HCT116 (cell line): Measurements from ENCODE around the gene CRYBB1. TPM values are rescaled to one million over a fixed set of nuclear protein-coding genes. Genes with fewer than 3 reads are reported as not detected.

ENCODE experiments used
- ATAC-seq: fragments of 200-7000 bp; cut with Tn5 transposase; 2 replicates; pipeline ENCODE4 v1.9.1; 2020; ENCODE audit warnings: mild to moderate bottlenecking, moderate library complexity
- BruUV-seq: library from RNA; stranded (reverse); fragments of 400-500 nt; replicated peaks from 2 replicates; lab custom pipeline; 2021; lab: Mats Ljungman, UMichigan
- CTCF ChIA-PET: fragments of 300-600 bp; sonication (Branson Sonifier 250); formaldehyde crosslinking; loops from one replicate; lab custom pipeline; 2021; ENCODE audit warnings: antibody characterized with exemption; lab: Charles Lee
- POLR2A ChIA-PET: fragments of 300-600, 350-600 bp; sonication (Branson Sonifier 250); formaldehyde crosslinking; loops from one replicate; lab custom pipeline; 2021; ENCODE audit warnings: antibody characterized with exemption; lab: Charles Lee
- RAD21 ChIA-PET, 2 experiments: fragments of 300-600 bp; sonication (Branson Sonifier 250); formaldehyde crosslinking; loops; one replicate each; lab custom pipeline; 2023; ENCODE audit warnings: low total read pairs in 2 of 2; ENCODE audit not compliant: uncharacterized antibody in 2 of 2, unreplicated experiment in 2 of 2, low non-redundant PET in 1 of 2; lab: Charles Lee
- DNase-seq: peaks from one replicate; pipeline ENCODE4 v3.0.0-alpha.2; 2010; ENCODE audit warnings: low read depth, low spot score
- H2AFZ ChIP-seq: fragments of 200-600 bp; shearing (Covaris generic), sonication (generic); 2 replicates; pipeline ENCODE4 v1.6.1; 2017; ENCODE audit warnings: low read depth, mixed run types, mixed read lengths, antibody characterized with exemption, low read length; ENCODE audit not compliant: poor library complexity, severe bottlenecking
- H3K27ac ChIP-seq: 2 replicates; pipeline ENCODE4 v1.5.1; 2012; ENCODE audit warnings: low read depth, low read length
- H3K27me3 ChIP-seq: fragments of 200-600 bp; sonication (generic); 2 replicates; pipeline ENCODE4 v1.6.1; 2016; ENCODE audit warnings: mixed run types, low read length, mixed read lengths; ENCODE audit not compliant: insufficient read depth
- H3K36me3 ChIP-seq, 2 experiments: fragments of 200-500 bp in 1 of 2; fragments of 200-600 bp in 1 of 2; sonication (Bioruptor generic) in 1 of 2; sonication (generic) in 1 of 2; 2 replicates each; pipeline versions ENCODE4 v1.5.1 to v1.6.1; 2014 to 2016; ENCODE audit warnings: low read length in 2 of 2, inconsistent platforms in 1 of 2, mixed read lengths in 1 of 2, mixed run types in 1 of 2; ENCODE audit not compliant: insufficient read depth in 2 of 2, control insufficient read depth in 1 of 2
- H3K4me1 ChIP-seq, 2 experiments: fragments of 200-600 bp in 1 of 2; sonication (generic) in 1 of 2; 2 replicates each; pipeline versions ENCODE4 v1.5.1 to v1.6.1; 2012 to 2017; ENCODE audit warnings: low read length in 2 of 2, inconsistent platforms in 1 of 2, mild to moderate bottlenecking in 1 of 2, mixed read lengths in 1 of 2, mixed run types in 1 of 2, moderate library complexity in 1 of 2; ENCODE audit not compliant: insufficient read depth in 2 of 2, control insufficient read depth in 1 of 2
- H3K4me2 ChIP-seq: fragments of 200-600 bp; sonication (generic); 2 replicates; pipeline ENCODE4 v1.6.1; 2017; ENCODE audit warnings: mixed run types, low read length, mixed read lengths
- H3K4me3 ChIP-seq, 2 experiments: fragments of 200-600 bp in 1 of 2; sonication (generic) in 1 of 2; replicated peaks in 1 of 2; 2 replicates each; pipeline ENCODE4 v1.5.1; 2011 to 2016; ENCODE audit warnings: low read length in 2 of 2, control low read depth in 1 of 2, low read depth in 1 of 2, mild to moderate bottlenecking in 1 of 2, mixed read lengths in 1 of 2, mixed run types in 1 of 2
- H3K79me2 ChIP-seq: fragments of 200-600 bp; sonication (generic); 2 replicates; pipeline ENCODE4 v1.6.1; 2017; ENCODE audit warnings: mild to moderate bottlenecking, mixed run types, low read length, moderate library complexity, mixed read lengths; ENCODE audit not compliant: insufficient read depth
- H3K9ac ChIP-seq: fragments of 200-600 bp; sonication (generic); 2 replicates; pipeline ENCODE4 v1.6.1; 2016; ENCODE audit warnings: low read length, mixed read lengths
- H3K9me2 ChIP-seq: fragments of 200-600 bp; sonication (generic), shearing (Covaris generic); 2 replicates; pipeline ENCODE4 v1.6.1; 2017; ENCODE audit warnings: mixed run types, mild to moderate bottlenecking, moderate library complexity; ENCODE audit not compliant: insufficient read depth
- H3K9me3 ChIP-seq, 2 experiments: fragments of 200-500 bp in 1 of 2; fragments of 200-600 bp in 1 of 2; sonication (Bioruptor generic) in 1 of 2; sonication (generic) in 1 of 2; 2 replicates each; pipeline ENCODE4 v1.6.1; 2014 to 2017; ENCODE audit warnings: low read length in 2 of 2, mixed read lengths in 2 of 2, inconsistent platforms in 1 of 2, low read depth in 1 of 2, mild to moderate bottlenecking in 1 of 2, mixed run types in 1 of 2, moderate library complexity in 1 of 2; ENCODE audit not compliant: control insufficient read depth in 1 of 2, insufficient read depth in 1 of 2
- H4K20me1 ChIP-seq: fragments of 200-600 bp; sonication (generic), shearing (Covaris generic); 2 replicates; pipeline ENCODE4 v1.6.1; 2017; ENCODE audit warnings: mixed run types, mild to moderate bottlenecking, moderate library complexity; ENCODE audit not compliant: insufficient read depth
- ATF3 ChIP-seq: IDR thresholded peaks from 2 replicates; pipeline ENCODE4 v1.6.1; 2012
- CBX3 ChIP-seq: IDR thresholded peaks from 2 replicates; pipeline ENCODE4 v1.6.1; 2012; ENCODE audit warnings: low read depth
- CTCF ChIP-seq, 3 experiments: fragments of 200-600 bp in 1 of 3; sonication (generic) in 1 of 3; IDR thresholded peaks in 2 of 3; conservative IDR thresholded peaks in 1 of 3; 2 replicates each; pipeline ENCODE4 v1.5.1; 2012 to 2017; ENCODE audit warnings: low read depth in 2 of 3, low read length in 2 of 3, antibody characterized with exemption in 1 of 3, borderline replicate concordance in 1 of 3, control low read depth in 1 of 3, mild to moderate bottlenecking in 1 of 3, mixed read lengths in 1 of 3, mixed run types in 1 of 3, moderate library complexity in 1 of 3; ENCODE audit not compliant: insufficient read depth in 1 of 3
- ELF1 ChIP-seq: IDR thresholded peaks from 2 replicates; pipeline ENCODE4 v1.6.1; 2012; ENCODE audit warnings: low read depth, borderline replicate concordance
- FOSL1 ChIP-seq: IDR thresholded peaks from 2 replicates; pipeline ENCODE4 v1.6.1; 2012; ENCODE audit warnings: low read depth
- JUND ChIP-seq: IDR thresholded peaks from 2 replicates; pipeline ENCODE4 v1.6.1; 2012
- RAD21 ChIP-seq: IDR thresholded peaks from 2 replicates; pipeline ENCODE4 v1.6.1; 2012; ENCODE audit warnings: low read depth, mild to moderate bottlenecking
- REST ChIP-seq: IDR thresholded peaks from 2 replicates; pipeline ENCODE4 v1.6.1; 2012; ENCODE audit warnings: low read depth
- SIN3A ChIP-seq: IDR thresholded peaks from 2 replicates; pipeline ENCODE4 v1.6.1; 2012; ENCODE audit warnings: low read depth
- SP1 ChIP-seq: IDR thresholded peaks from 2 replicates; pipeline ENCODE4 v1.6.1; 2012; ENCODE audit warnings: low read depth
- TCF7L2 ChIP-seq: IDR thresholded peaks from 2 replicates; pipeline ENCODE4 v1.7.0; 2011; ENCODE audit warnings: borderline replicate concordance, inconsistent platforms; ENCODE audit not compliant: insufficient read depth, insufficient read length; ENCODE audit errors: extremely low read depth
- ZFX ChIP-seq: fragments of 450-650 bp; IDR thresholded peaks from 2 replicates; pipeline ENCODE4 v1.6.1; 2017
- ZNF274 ChIP-seq: fragments of 200-500 bp; sonication (Bioruptor generic); IDR thresholded peaks from 2 replicates; pipeline ENCODE4 v1.6.1; 2014; ENCODE audit warnings: mild to moderate bottlenecking, low read depth, low read length, inconsistent platforms
- intact Hi-C: fragments of 100-400 bp; cut with micrococcal nuclease; formaldehyde crosslinking; loops from 2 replicates; pipeline ENCODE4 v1.10.0; 2022
- total RNA-seq: library from RNA; stranded (reverse); gene quantifications from one replicate; pipeline ENCODE4 v1.2.1, GENCODE V29; 2021; ENCODE audit not compliant: unreplicated experiment

CRYBB1 gene
- total RNA-seq, 1 experiment from 2014 or later: not detected

- CTCF ChIA-PET: no interaction called here
- BruUV-seq: no TSS peak
Measured at GRCh38 chr22:26550498-26551033, 67.3 kb downstream of the CRYBB1 start.

More at GRCh38 chr22:26550498-26551033, 67.3 kb downstream of the CRYBB1 start:
- ChIA-PET RAD21 (no interaction called here), POLR2A (no interaction called here)
- TF ChIP-seq FOSL1: no peak
- TF ChIP-seq JUND: no peak
- no peak for TF ChIP-seq CTCF (IDR thresholded peaks at IDR 0.05 in 2 of 3, conservative IDR thresholded peaks at IDR 0.05 in 1 of 3; ENCODE audit: borderline replicate concordance in 1 of 3, insufficient read depth in 1 of 3, low read depth in 2 of 3, low read length in 2 of 3)
- no peak for TF ChIP-seq SP1
- TF ChIP-seq ZFX: no peak
- no peak for TF ChIP-seq REST
- no peak for TF ChIP-seq ELF1
- TF ChIP-seq ATF3: no peak
- TF ChIP-seq TCF7L2: no peak
- TF ChIP-seq ZNF274: no peak
- no peak for TF ChIP-seq CBX3
- TF ChIP-seq RAD21: no peak
- no peak for TF ChIP-seq SIN3A
- Histone ChIP-seq H3K4me3 (no peak overlapping the region), H4K20me1 (no peaks in the 10 kb centered on the region), H2AFZ (no peak overlapping the region), H3K4me2 (peak overlapping the region; percentile 36; the same call in 1 of the 2 replicates), H3K9ac (no peak overlapping the region), H3K9me2 (no peaks in the 10 kb centered on the region), H3K4me1 (peaks cover 13 to 17% of the 10 kb centered on the region in 2 experiments), H3K36me3 (no peaks in the 10 kb centered on the region), H3K27me3 (no peaks in the 10 kb centered on the region), H3K9me3 (no peaks in the 10 kb centered on the region), H3K27ac (0 out of 2 replicates have a peak overlapping the region, but pooled peaks have one; percentile 14), H3K79me2 (no peaks in the 10 kb centered on the region)
- DNase-seq (no peak), ATAC-seq (peak; percentile 73)
- intact Hi-C loops: no loop called here
